Mucosa of stomach (tissue), 1 donor: ENCODE data around the gene GPER1.
"Not testable (repeated sequence)": the region's sequence is repeated elsewhere in the genome, so short reads cannot be mapped to it uniquely, and the experiment has no call there.

Source experiments
- H3K27me3 ChIP-seq: one replicate; pipeline ENCODE4 v1.7.0; 2013; ENCODE audit warnings: mild to moderate bottlenecking, low read length; ENCODE audit not compliant: control insufficient read depth, insufficient read depth
- H3K36me3 ChIP-seq: one replicate; pipeline ENCODE4 v1.7.0; 2013; ENCODE audit warnings: low read length; ENCODE audit not compliant: control insufficient read depth, insufficient read depth
- H3K4me1 ChIP-seq: one replicate; pipeline ENCODE4 v1.7.0; 2013; ENCODE audit warnings: mild to moderate bottlenecking, low read length; ENCODE audit not compliant: control insufficient read depth, insufficient read depth
- H3K4me3 ChIP-seq: one replicate; pipeline ENCODE4 v1.7.0; 2013; ENCODE audit warnings: low read length
- H3K9ac ChIP-seq: one replicate; pipeline ENCODE4 v1.7.0; 2013; ENCODE audit warnings: mild to moderate bottlenecking, low read length, moderate library complexity
- H3K9me3 ChIP-seq: one replicate; pipeline ENCODE4 v1.7.0; 2013; ENCODE audit warnings: mild to moderate bottlenecking, low read length, moderate library complexity; ENCODE audit not compliant: control insufficient read depth
- donor health status: Pancreatic carcinoma.

The GPER1 gene

GRCh38 chr7:1114088-1114487 is 26.2 kb downstream of the GPER1 start:
- H3K27me3 ChIP-seq = no peaks in the 10 kb centered on the region
- no peak overlapping the region for H3K4me3 ChIP-seq
- no peaks in the 10 kb centered on the region for H3K9me3 ChIP-seq
- no peaks in the 10 kb centered on the region for H3K4me1 ChIP-seq
- H3K36me3 ChIP-seq = no peaks in the 10 kb centered on the region
- H3K9ac ChIP-seq = no peak overlapping the region

- no peaks in the 10 kb centered on the region for H3K9me3 ChIP-seq
- H3K4me1 ChIP-seq = no peaks in the 10 kb centered on the region
- H3K9ac ChIP-seq = no peak overlapping the region
- no peaks in the 10 kb centered on the region for H3K27me3 ChIP-seq
- no peak overlapping the region for H3K4me3 ChIP-seq
- no peaks in the 10 kb centered on the region for H3K36me3 ChIP-seq
Observed at GRCh38 chr7:1114505-1114904, 26.6 kb downstream of the GPER1 start.

GRCh38 chr7:1115171-1116045 is 27.5 kb downstream of the GPER1 start:
- H3K9ac ChIP-seq, H3K36me3 ChIP-seq, H3K4me1 ChIP-seq, H3K9me3 ChIP-seq, H3K27me3 ChIP-seq, H3K4me3 ChIP-seq: not testable (repeated sequence)

GRCh38 chr7:1116383-1117008 is 28.6 kb downstream of the GPER1 start:
- H3K4me1 ChIP-seq = not testable (repeated sequence)

GRCh38 chr7:1117321-1117928 is 29.5 kb downstream of the GPER1 start:
- no peaks in the 10 kb centered on the region for H3K4me1 ChIP-seq
- no peak overlapping the region for H3K9ac ChIP-seq
- H3K4me3 ChIP-seq = no peak overlapping the region
- H3K9me3 ChIP-seq = no peaks in the 10 kb centered on the region
- no peaks in the 10 kb centered on the region for H3K36me3 ChIP-seq
- no peaks in the 10 kb centered on the region for H3K27me3 ChIP-seq

More at GRCh38 chr7:1116383-1117008, 28.6 kb downstream of the GPER1 start:
- not testable (repeated sequence) for H3K4me3 ChIP-seq, H3K36me3 ChIP-seq, H3K9me3 ChIP-seq, H3K27me3 ChIP-seq, H3K9ac ChIP-seq

- Histone ChIP-seq H3K36me3 (no peaks in the 10 kb centered on the region), H3K27me3 (no peaks in the 10 kb centered on the region), H3K9me3 (no peaks in the 10 kb centered on the region), H3K4me3 (no peak overlapping the region), H3K4me1 (peaks cover 8% of the 10 kb centered on the region), H3K9ac (no peak overlapping the region)
Observed at GRCh38 chr7:1119201-1119600, 31.3 kb downstream of the GPER1 start.

GRCh38 chr7:1120791-1121190 is 32.9 kb downstream of the GPER1 start:
- Histone ChIP-seq H3K27me3 (no peaks in the 10 kb centered on the region), H3K4me1 (peaks cover 16% of the 10 kb centered on the region), H3K4me3 (no peak overlapping the region), H3K9me3 (no peaks in the 10 kb centered on the region), H3K36me3 (no peaks in the 10 kb centered on the region), H3K9ac (no peak overlapping the region)

GRCh38 chr7:1121476-1121875 is 33.6 kb downstream of the GPER1 start:
- Histone ChIP-seq H3K27me3 (no peaks in the 10 kb centered on the region), H3K4me1 (peaks cover 16% of the 10 kb centered on the region), H3K9me3 (no peaks in the 10 kb centered on the region), H3K9ac (no peak overlapping the region), H3K4me3 (no peak overlapping the region), H3K36me3 (no peaks in the 10 kb centered on the region)

GRCh38 chr7:1121886-1122831 is 34.2 kb downstream of the GPER1 start:
- Histone ChIP-seq H3K36me3 (no peaks in the 10 kb centered on the region), H3K27me3 (no peaks in the 10 kb centered on the region), H3K4me3 (no peak overlapping the region), H3K4me1 (peaks cover 16% of the 10 kb centered on the region), H3K9me3 (no peaks in the 10 kb centered on the region), H3K9ac (no peak overlapping the region)

- no peaks in the 10 kb centered on the region for H3K9me3 ChIP-seq
- no peak overlapping the region for H3K9ac ChIP-seq
- H3K4me1 ChIP-seq = peaks cover 16% of the 10 kb centered on the region
- no peak overlapping the region for H3K4me3 ChIP-seq
- no peaks in the 10 kb centered on the region for H3K36me3 ChIP-seq
- no peaks in the 10 kb centered on the region for H3K27me3 ChIP-seq
Observed at GRCh38 chr7:1122832-1123501, 35.1 kb downstream of the GPER1 start.

GRCh38 chr7:1123715-1124114 is 35.8 kb downstream of the GPER1 start:
- Histone ChIP-seq H3K27me3 (no peaks in the 10 kb centered on the region), H3K36me3 (no peaks in the 10 kb centered on the region), H3K9ac (no peak overlapping the region), H3K4me1 (peaks cover 16% of the 10 kb centered on the region), H3K4me3 (no peak overlapping the region), H3K9me3 (no peaks in the 10 kb centered on the region)
